K562 (cell line): ENCODE data around the gene MKNK1.

Source experiments
- KLF6 ChIP-seq: fragments of 250-450 bp; sonication (Bioruptor Pico); IDR thresholded peaks from 2 replicates; pipeline ENCODE4 v1.4.0; 2020; ENCODE audit warnings: mild to moderate bottlenecking, moderate library complexity, borderline replicate concordance
- MTA1 ChIP-seq: fragments of 450-650 bp; IDR thresholded peaks from 2 replicates; pipeline ENCODE4 v1.6.1; 2017; ENCODE audit warnings: borderline replicate concordance
- RERE ChIP-seq: sonication (generic); formaldehyde crosslinking; IDR thresholded peaks from 2 replicates; pipeline ENCODE4 v1.8.0; 2023; ENCODE audit warnings: missing genetic modification reagents, mild to moderate bottlenecking, borderline replicate concordance
- SMAD3 ChIP-seq: fragments of 450-650 bp; formaldehyde crosslinking; conservative IDR thresholded peaks from 2 replicates; pipeline ENCODE4 v1.4.0; 2020; ENCODE audit warnings: mild to moderate bottlenecking
- TBP ChIP-seq: optimal IDR thresholded peaks from 2 replicates; pipeline ENCODE3; 2011; ENCODE audit warnings: low read depth, low read length, improper control_type of control experiment
- ZNF184 ChIP-seq: sonication (generic); formaldehyde crosslinking; IDR thresholded peaks from 2 replicates; pipeline ENCODE4 v1.5.0; 2020; ENCODE audit warnings: missing genetic modification reagents

DNA sequence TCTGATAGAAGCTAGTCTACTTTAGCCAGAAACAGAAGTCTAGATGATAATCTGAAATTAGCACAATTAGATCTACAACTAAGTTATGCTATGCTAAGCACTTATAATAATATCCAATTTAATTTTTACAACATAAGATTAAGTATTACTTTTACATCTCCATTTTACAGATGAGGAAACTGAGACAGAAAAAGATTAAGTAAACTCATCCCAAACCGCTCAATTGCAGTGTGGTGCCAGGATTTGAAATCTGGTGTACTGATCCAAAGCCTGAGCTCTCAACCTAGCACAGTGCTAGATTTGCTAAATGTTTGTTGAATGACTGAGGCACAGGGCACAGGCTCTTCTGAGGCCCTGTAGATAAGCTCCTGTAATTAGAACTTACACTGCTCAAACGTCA is 66.4 kb downstream of the MKNK1 start:
- TF ChIP-seq TBP (no peak), MTA1 (no peak), ZNF184 (no peak), KLF6 (CRISPR knock-in tag) (no peak), RERE (CRISPR knock-in tag) (no peak), SMAD3 (CRISPR knock-in tag) (no peak)
